Thoracic aorta (tissue), 2 donors: ENCODE measurements around the gene CDK6. TPM values are rescaled to one million over a fixed set of nuclear protein-coding genes. Genes with fewer than 3 reads are reported as not detected.

ENCODE experiments used
- ATAC-seq: fragments of 150-250 bp; one replicate; pipeline ENCODE4 v1.8.0; 2017; ENCODE audit warnings: low read depth; ENCODE audit not compliant: insufficient number of reproducible peaks, low FRiP score
- DNase-seq: peaks from one replicate; pipeline ENCODE4 v3.0.0-alpha.2; 2020; ENCODE audit warnings: low spot score
- H3K27ac ChIP-seq, 2 donors: fragments of 200-600 bp; sonication (generic); 1 replicate in 1 of 2; 2 replicates in 1 of 2; pipeline ENCODE4 v1.5.1; 2016; ENCODE audit warnings: mild to moderate bottlenecking in 2 of 2, moderate library complexity in 2 of 2
- H3K27me3 ChIP-seq: fragments of 200-600 bp; sonication (generic); replicated peaks from 2 replicates; pipeline ENCODE4 v1.6.0; 2016; ENCODE audit warnings: mild to moderate bottlenecking; ENCODE audit not compliant: insufficient read depth
- H3K36me3 ChIP-seq: fragments of 200-600 bp; sonication (generic); one replicate; pipeline ENCODE4 v1.5.1; 2016
- H3K4me1 ChIP-seq, 2 donors: fragments of 200-600 bp; sonication (generic); 1 replicate in 1 of 2; 2 replicates in 1 of 2; pipeline versions ENCODE4 v1.5.1 to v1.6.0; 2016; ENCODE audit warnings: low read depth in 2 of 2, mild to moderate bottlenecking in 1 of 2; ENCODE audit not compliant: control insufficient read depth in 1 of 2
- H3K4me3 ChIP-seq: fragments of 200-600 bp; sonication (generic); 2 replicates; pipeline ENCODE4 v1.5.1; 2016; ENCODE audit warnings: mild to moderate bottlenecking
- H3K9me3 ChIP-seq: fragments of 200-600 bp; sonication (generic); 2 replicates; pipeline ENCODE4 v1.5.1; 2016
- total RNA-seq, 2 donors: library from RNA; depleted of rRNA; stranded (reverse); fragments of >200 nt; gene quantifications; one replicate each; pipeline versions ENCODE4 v1.1.0 to v1.2.3, GENCODE V29; 2016
- TF ChIP-seq, protein P1 (sequence below): fragments of 200-600 bp; sonication (generic); IDR thresholded peaks from one replicate; pipeline ENCODE4 v1.5.1; 2019; ENCODE audit warnings: antibody characterized with exemption

The CDK6 gene
- total RNA-seq, 2 donors from 2014 or later, result 25.5 to 31.8 TPM

DNA sequence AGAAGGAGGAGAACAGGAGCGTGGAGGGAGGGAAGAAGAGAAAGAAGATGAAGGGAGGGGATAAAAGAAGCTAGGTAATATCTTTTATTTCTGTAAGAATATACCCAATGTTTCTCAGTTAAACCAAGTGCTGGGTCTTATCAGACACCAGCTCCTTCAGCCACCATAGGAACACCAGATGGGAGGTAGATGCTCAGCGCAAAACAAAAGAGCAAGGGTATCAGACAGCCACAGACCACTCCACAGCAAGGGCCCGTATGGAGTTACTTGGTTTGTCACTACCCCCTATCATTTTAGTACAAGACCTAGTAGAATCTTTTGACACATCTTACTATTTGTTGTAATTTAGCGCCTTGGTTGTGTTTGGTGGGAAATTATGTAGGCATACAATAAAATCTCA lies 180.3 kb downstream of the CDK6 start:
- no peak overlapping the region for H3K4me3 ChIP-seq
- no peaks in the 10 kb centered on the region for H3K27me3 ChIP-seq
- no peak for ATAC-seq

DNA sequence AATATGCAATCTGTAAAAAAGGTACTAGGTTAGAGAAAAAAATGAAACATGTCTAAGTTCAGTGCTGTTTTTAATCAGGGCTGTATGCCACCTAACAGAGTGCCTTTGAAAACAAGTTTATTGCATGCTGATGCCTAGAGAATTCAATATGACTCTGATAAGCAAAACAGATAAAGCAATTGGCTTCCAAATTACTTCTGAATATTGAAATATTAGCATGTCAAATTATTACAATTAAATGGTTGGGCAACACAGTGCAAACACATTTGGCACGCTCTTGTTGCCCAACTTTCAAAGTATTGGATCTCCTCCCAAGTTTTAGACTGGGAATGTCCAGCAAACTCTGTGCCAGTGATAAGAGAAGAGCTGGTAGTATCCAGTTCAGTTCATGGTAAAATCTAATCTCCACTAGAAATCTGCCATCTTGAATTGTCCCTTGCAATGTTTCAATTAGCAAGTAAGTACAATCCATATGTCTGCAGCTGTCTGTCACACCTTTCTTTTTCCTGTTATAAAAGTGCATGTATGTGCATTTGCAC lies 181.0 kb downstream of the CDK6 start:
- ATAC-seq (no peak), DNase-seq (no peak)
- Histone ChIP-seq H3K27me3 (no peaks in the 10 kb centered on the region), H3K4me3 (no peak overlapping the region), H3K9me3 (no peaks in the 10 kb centered on the region), H3K4me1 (peaks cover 0 to 5% of the 10 kb centered on the region in 2 donors), H3K36me3 (no peaks in the 10 kb centered on the region), H3K27ac (no peak overlapping the region)
- TF ChIP-seq, protein P1, sequence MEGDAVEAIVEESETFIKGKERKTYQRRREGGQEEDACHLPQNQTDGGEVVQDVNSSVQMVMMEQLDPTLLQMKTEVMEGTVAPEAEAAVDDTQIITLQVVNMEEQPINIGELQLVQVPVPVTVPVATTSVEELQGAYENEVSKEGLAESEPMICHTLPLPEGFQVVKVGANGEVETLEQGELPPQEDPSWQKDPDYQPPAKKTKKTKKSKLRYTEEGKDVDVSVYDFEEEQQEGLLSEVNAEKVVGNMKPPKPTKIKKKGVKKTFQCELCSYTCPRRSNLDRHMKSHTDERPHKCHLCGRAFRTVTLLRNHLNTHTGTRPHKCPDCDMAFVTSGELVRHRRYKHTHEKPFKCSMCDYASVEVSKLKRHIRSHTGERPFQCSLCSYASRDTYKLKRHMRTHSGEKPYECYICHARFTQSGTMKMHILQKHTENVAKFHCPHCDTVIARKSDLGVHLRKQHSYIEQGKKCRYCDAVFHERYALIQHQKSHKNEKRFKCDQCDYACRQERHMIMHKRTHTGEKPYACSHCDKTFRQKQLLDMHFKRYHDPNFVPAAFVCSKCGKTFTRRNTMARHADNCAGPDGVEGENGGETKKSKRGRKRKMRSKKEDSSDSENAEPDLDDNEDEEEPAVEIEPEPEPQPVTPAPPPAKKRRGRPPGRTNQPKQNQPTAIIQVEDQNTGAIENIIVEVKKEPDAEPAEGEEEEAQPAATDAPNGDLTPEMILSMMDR, result no peak

More for the DNA sequence above, 180.3 kb downstream of the CDK6 start:
- no peaks in the 10 kb centered on the region for H3K36me3 ChIP-seq
- TF ChIP-seq, protein P1, result no peak
- DNase-seq, result no peak
- no peak overlapping the region for H3K27ac ChIP-seq
- H3K9me3 ChIP-seq, result no peaks in the 10 kb centered on the region
- H3K4me1 ChIP-seq, result peaks cover 0 to 5% of the 10 kb centered on the region in 2 donors

DNA sequence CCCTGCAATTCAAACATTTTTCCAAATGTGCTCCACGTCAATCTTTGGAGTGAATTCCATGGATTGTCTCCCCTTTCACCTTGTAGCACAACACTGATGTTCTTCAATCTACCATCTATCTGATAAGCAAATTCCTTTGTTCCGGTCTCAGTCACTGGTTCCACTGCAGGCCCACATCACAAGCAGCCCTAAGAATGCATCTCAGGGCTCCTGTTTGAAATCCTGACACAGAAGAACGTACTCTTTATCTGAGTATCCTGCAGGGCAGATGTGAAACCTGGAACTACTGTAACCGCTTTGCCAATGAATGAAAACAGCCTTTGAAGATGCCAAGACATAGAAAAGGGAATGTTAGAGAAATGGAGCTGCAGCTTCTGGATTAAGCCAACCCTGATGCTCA lies 183.2 kb downstream of the CDK6 start:
- DNase-seq, result no peak
- Histone ChIP-seq H3K27me3 (no peaks in the 10 kb centered on the region), H3K9me3 (no peaks in the 10 kb centered on the region), H3K36me3 (no peaks in the 10 kb centered on the region), H3K4me1 (peaks cover 0 to 5% of the 10 kb centered on the region in 2 donors), H3K4me3 (no peak overlapping the region), H3K27ac (no peak overlapping the region)
- ATAC-seq, result no peak
- TF ChIP-seq, protein P1, result no peak

DNA sequence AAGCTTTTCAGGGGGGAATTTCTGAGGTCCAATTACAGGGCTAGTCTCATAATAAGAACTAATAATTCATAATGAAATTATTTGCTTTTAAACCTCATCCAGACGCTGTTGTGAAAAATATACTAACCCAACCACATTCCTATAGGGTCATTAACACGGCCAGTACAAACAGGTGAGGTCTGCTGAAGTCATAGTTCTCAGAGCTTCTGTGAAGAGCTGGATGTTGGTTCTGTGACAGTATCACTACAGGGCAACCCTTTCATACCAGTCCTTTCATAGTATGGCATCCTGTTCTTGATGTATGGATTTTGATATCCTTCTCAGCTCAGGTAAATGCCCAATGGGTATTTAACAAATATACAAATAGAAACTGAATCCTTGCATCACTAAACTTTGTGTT lies 183.8 kb downstream of the CDK6 start:
- no peak for ATAC-seq
- H3K27me3 ChIP-seq, result no peaks in the 10 kb centered on the region
- no peak overlapping the region for H3K4me3 ChIP-seq
- no peaks in the 10 kb centered on the region for H3K36me3 ChIP-seq
- TF ChIP-seq, protein P1, result no peak
- peaks cover 0 to 5% of the 10 kb centered on the region in 2 donors for H3K4me1 ChIP-seq
- no peaks in the 10 kb centered on the region for H3K9me3 ChIP-seq
- no peak overlapping the region for H3K27ac ChIP-seq
- no peak for DNase-seq

DNA sequence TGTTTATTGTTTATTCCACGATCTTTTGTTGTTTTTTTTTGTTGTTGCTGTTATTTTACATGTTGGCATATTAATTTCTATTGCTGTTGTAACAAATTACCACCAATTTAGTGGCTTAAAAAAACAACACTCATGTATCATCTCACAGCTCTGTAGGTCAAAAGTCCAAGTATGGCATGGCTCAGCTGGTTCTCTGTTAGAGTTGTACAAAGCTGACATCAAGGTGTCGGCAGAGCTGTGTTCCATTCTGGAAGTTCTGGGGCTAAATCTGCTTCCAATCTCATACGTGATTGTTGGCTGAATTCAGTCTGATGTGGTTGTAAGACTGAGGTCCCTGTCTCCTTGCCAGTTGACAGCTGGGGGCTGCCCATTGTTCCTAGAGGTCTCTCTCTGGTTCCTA lies 186.0 kb downstream of the CDK6 start:
- TF ChIP-seq, protein P1, result no peak
- Histone ChIP-seq H3K4me1 (peaks cover 0 to under 1% of the 10 kb centered on the region in 2 donors), H3K27ac (no peak overlapping the region), H3K9me3 (no peaks in the 10 kb centered on the region), H3K36me3 (no peaks in the 10 kb centered on the region), H3K27me3 (no peaks in the 10 kb centered on the region), H3K4me3 (no peak overlapping the region)
- ATAC-seq (no peak), DNase-seq (no peak)
